Measurements from ENCODE around the gene STOX2.
"Not testable (repeated sequence)": the region's sequence is repeated elsewhere in the genome, so short reads cannot be mapped to it uniquely, and the experiment has no call there.

STOX2 gene

DNA sequence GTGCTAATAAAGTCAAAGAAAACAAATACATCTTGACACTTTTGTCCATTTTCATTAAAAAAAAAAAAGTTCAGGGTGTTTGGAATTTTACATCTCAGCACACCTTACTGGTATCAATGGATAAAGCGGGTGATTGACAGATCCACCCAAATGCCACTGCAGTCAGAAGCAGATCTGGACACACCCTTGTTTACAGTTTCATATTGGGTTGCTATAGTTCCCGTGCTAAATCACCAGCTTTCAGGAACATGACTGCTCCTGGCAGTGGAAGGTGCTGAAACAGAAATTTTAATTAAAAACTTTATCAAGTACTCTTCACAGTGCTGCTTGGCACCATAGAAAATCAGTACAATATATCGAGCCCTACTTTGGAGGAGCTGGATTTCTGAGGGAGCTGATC, 116.3 kb downstream of the STOX2 start:
- H3K4me3 ChIP-seq (ENCODE audit: low read length) = no peak overlapping the region
- H3K36me3 ChIP-seq (ENCODE audit: control insufficient read depth, insufficient read depth, low read length) = no peaks in the 10 kb centered on the region
- H3K9me3 ChIP-seq (ENCODE audit: control insufficient read depth, low read length) = no peaks in the 10 kb centered on the region
- H3K9ac ChIP-seq (ENCODE audit: low read length) = no peak overlapping the region
- H3K4me1 ChIP-seq (ENCODE audit: control insufficient read depth, insufficient read depth, low read length) = peaks cover 13% of the 10 kb centered on the region
- no peaks in the 10 kb centered on the region for H3K27me3 ChIP-seq (ENCODE audit: control insufficient read depth, insufficient read depth, low read length)

GRCh38 chr4:184022679-184023383, 117.7 kb downstream of the STOX2 start:
- H3K36me3 ChIP-seq (ENCODE audit: control insufficient read depth, insufficient read depth, low read length) = no peaks in the 10 kb centered on the region
- H3K27me3 ChIP-seq (ENCODE audit: control insufficient read depth, insufficient read depth, low read length) = no peaks in the 10 kb centered on the region
- H3K4me1 ChIP-seq (ENCODE audit: control insufficient read depth, insufficient read depth, low read length) = peaks cover 15% of the 10 kb centered on the region
- no peak overlapping the region for H3K9ac ChIP-seq (ENCODE audit: low read length)
- H3K9me3 ChIP-seq (ENCODE audit: control insufficient read depth, low read length) = no peaks in the 10 kb centered on the region
- H3K4me3 ChIP-seq (ENCODE audit: low read length) = no peak overlapping the region

- Histone ChIP-seq H3K4me1 (ENCODE audit: control insufficient read depth, insufficient read depth, low read length) (peaks cover 22% of the 10 kb centered on the region), H3K27me3 (ENCODE audit: control insufficient read depth, insufficient read depth, low read length) (no peaks in the 10 kb centered on the region)
Observed at GRCh38 chr4:184024637-184025036, 119.5 kb downstream of the STOX2 start.

DNA sequence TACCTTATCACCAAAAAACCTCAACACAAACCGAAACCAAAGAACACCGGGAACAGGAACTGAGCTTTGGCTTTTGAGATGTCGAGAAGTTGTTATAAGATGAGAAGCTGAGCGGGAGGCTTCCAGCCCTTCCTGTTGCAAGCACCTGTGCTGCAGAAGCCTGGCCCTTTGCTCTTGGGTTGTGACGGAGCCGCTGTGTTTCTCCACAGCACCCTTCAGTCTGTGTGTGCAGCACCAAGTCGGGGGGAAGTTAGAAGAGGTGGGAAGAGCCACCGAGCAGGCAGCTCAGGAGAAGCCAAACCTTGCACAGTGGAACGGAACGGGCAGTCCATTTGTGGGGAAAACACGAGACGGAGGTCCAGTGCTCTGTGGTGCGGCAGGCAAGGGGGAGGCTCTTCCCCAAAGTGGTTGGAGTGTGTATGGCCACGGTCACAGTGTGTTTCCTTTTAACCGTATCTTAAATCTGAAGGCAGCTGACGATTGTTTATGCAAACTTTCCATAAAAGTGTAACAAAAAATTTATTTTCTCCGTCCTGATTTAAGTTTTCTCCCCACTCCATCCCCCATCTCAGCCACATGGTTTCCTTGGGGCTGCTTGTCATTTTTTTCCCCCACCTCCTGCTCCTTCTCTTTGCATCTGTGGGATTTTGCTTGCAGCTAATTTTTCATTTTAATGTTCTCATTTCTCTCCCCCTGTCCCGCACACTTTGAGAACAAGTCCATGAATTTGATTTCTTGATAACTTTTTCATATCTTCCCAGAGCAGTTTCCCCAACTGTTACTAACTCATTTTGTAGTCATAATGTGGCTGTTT, 123.7 kb downstream of the STOX2 start:
- Histone ChIP-seq H3K36me3 (ENCODE audit: control insufficient read depth, insufficient read depth, low read length) (no peaks in the 10 kb centered on the region), H3K9ac (ENCODE audit: low read length) (peak overlapping the region; percentile 9), H3K9me3 (ENCODE audit: control insufficient read depth, low read length) (no peaks in the 10 kb centered on the region), H3K27me3 (ENCODE audit: control insufficient read depth, insufficient read depth, low read length) (no peaks in the 10 kb centered on the region), H3K4me3 (ENCODE audit: low read length) (no peak overlapping the region), H3K4me1 (ENCODE audit: control insufficient read depth, insufficient read depth, low read length) (peaks cover 9% of the 10 kb centered on the region)

More at GRCh38 chr4:184024637-184025036, 119.5 kb downstream of the STOX2 start:
- no peak overlapping the region for H3K9ac ChIP-seq (ENCODE audit: low read length)
- no peak overlapping the region for H3K4me3 ChIP-seq (ENCODE audit: low read length)
- H3K36me3 ChIP-seq (ENCODE audit: control insufficient read depth, insufficient read depth, low read length) = no peaks in the 10 kb centered on the region
- no peaks in the 10 kb centered on the region for H3K9me3 ChIP-seq (ENCODE audit: control insufficient read depth, low read length)

GRCh38 chr4:184030036-184030435, 124.9 kb downstream of the STOX2 start:
- Histone ChIP-seq H3K4me3 (ENCODE audit: low read length) (no peak overlapping the region), H3K9me3 (ENCODE audit: control insufficient read depth, low read length) (no peaks in the 10 kb centered on the region), H3K36me3 (ENCODE audit: control insufficient read depth, insufficient read depth, low read length) (no peaks in the 10 kb centered on the region), H3K4me1 (ENCODE audit: control insufficient read depth, insufficient read depth, low read length) (peaks cover 9% of the 10 kb centered on the region), H3K9ac (ENCODE audit: low read length) (no peak overlapping the region), H3K27me3 (ENCODE audit: control insufficient read depth, insufficient read depth, low read length) (no peaks in the 10 kb centered on the region)

DNA sequence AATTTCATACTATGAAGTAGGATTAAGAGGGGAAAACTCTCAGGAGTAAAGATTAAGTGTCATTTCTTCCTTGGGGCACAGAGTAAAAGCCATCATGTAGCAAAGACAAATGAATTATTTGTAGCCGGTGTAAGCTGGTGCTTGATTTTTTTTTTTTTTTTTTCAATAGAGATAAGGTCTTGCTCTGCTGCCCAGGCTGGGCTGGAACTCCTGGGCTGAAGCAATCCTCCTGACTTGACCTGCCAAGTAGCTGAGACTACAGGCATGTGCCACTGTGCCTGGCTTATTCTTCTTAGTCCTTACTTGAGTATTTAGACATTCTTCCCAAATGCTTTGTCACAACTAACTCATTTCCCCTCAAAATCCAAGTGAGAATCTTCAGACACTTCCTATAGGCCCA, 125.7 kb downstream of the STOX2 start:
- Histone ChIP-seq H3K4me3 (ENCODE audit: low read length) (no peak overlapping the region), H3K9ac (ENCODE audit: low read length) (no peak overlapping the region), H3K36me3 (ENCODE audit: control insufficient read depth, insufficient read depth, low read length) (no peaks in the 10 kb centered on the region), H3K4me1 (ENCODE audit: control insufficient read depth, insufficient read depth, low read length) (peaks cover 9% of the 10 kb centered on the region), H3K27me3 (ENCODE audit: control insufficient read depth, insufficient read depth, low read length) (no peaks in the 10 kb centered on the region), H3K9me3 (ENCODE audit: control insufficient read depth, low read length) (no peaks in the 10 kb centered on the region)

DNA sequence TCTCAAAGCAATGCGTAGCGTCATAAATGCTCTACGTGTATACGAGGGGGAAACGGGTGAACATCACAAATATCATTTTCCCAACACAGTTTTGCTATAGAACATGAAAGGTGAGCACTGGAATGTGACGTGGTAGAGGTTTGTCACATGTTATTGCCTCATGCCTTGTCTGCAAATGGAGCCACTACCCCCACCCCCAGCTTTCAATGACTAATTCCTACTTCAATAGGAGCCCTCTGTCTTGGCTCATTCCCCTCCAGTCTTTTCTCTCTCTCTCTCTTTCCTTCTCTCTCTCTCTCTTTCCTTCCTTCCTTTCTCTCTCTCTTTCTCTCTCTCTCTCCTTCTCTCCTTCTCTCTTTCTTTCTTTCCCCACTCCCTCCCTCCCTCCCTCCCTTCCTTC, 127.0 kb downstream of the STOX2 start:
- H3K4me1 ChIP-seq (ENCODE audit: control insufficient read depth, insufficient read depth, low read length) = peaks cover 9% of the 10 kb centered on the region
- no peaks in the 10 kb centered on the region for H3K27me3 ChIP-seq (ENCODE audit: control insufficient read depth, insufficient read depth, low read length)
- H3K9ac ChIP-seq (ENCODE audit: low read length) = no peak overlapping the region
- H3K4me3 ChIP-seq (ENCODE audit: low read length) = no peak overlapping the region
- H3K36me3 ChIP-seq (ENCODE audit: control insufficient read depth, insufficient read depth, low read length) = no peaks in the 10 kb centered on the region
- no peaks in the 10 kb centered on the region for H3K9me3 ChIP-seq (ENCODE audit: control insufficient read depth, low read length)

- H3K4me3 ChIP-seq (ENCODE audit: low read length) = no peak overlapping the region
- no peaks in the 10 kb centered on the region for H3K9me3 ChIP-seq (ENCODE audit: control insufficient read depth, low read length)
- H3K27me3 ChIP-seq (ENCODE audit: control insufficient read depth, insufficient read depth, low read length) = peaks cover 14% of the 10 kb centered on the region
- H3K36me3 ChIP-seq (ENCODE audit: control insufficient read depth, insufficient read depth, low read length) = no peaks in the 10 kb centered on the region
- peaks cover 7% of the 10 kb centered on the region for H3K4me1 ChIP-seq (ENCODE audit: control insufficient read depth, insufficient read depth, low read length)
- H3K9ac ChIP-seq (ENCODE audit: low read length) = peak overlapping the region; percentile 34
Observed at GRCh38 chr4:184039963-184040383, 134.9 kb downstream of the STOX2 start.

GRCh38 chr4:184041156-184041555, 136.0 kb downstream of the STOX2 start:
- peaks cover 14% of the 10 kb centered on the region for H3K27me3 ChIP-seq (ENCODE audit: control insufficient read depth, insufficient read depth, low read length)
- no peak overlapping the region for H3K9ac ChIP-seq (ENCODE audit: low read length)
- H3K9me3 ChIP-seq (ENCODE audit: control insufficient read depth, low read length) = no peaks in the 10 kb centered on the region
- H3K4me3 ChIP-seq (ENCODE audit: low read length) = no peak overlapping the region
- no peaks in the 10 kb centered on the region for H3K36me3 ChIP-seq (ENCODE audit: control insufficient read depth, insufficient read depth, low read length)
- H3K4me1 ChIP-seq (ENCODE audit: control insufficient read depth, insufficient read depth, low read length) = peaks cover 7% of the 10 kb centered on the region

GRCh38 chr4:184046148-184046547, 141.0 kb downstream of the STOX2 start:
- H3K9me3 ChIP-seq (ENCODE audit: control insufficient read depth, low read length) = no peaks in the 10 kb centered on the region
- H3K27me3 ChIP-seq (ENCODE audit: control insufficient read depth, insufficient read depth, low read length) = no peaks in the 10 kb centered on the region
- no peak overlapping the region for H3K4me3 ChIP-seq (ENCODE audit: low read length)
- H3K9ac ChIP-seq (ENCODE audit: low read length) = no peak overlapping the region
- H3K36me3 ChIP-seq (ENCODE audit: control insufficient read depth, insufficient read depth, low read length) = no peaks in the 10 kb centered on the region
- H3K4me1 ChIP-seq (ENCODE audit: control insufficient read depth, insufficient read depth, low read length) = no peaks in the 10 kb centered on the region

- not testable (repeated sequence) for H3K9me3 ChIP-seq (ENCODE audit: control insufficient read depth, low read length)
Observed at GRCh38 chr4:184051262-184051661, 146.2 kb downstream of the STOX2 start.

DNA sequence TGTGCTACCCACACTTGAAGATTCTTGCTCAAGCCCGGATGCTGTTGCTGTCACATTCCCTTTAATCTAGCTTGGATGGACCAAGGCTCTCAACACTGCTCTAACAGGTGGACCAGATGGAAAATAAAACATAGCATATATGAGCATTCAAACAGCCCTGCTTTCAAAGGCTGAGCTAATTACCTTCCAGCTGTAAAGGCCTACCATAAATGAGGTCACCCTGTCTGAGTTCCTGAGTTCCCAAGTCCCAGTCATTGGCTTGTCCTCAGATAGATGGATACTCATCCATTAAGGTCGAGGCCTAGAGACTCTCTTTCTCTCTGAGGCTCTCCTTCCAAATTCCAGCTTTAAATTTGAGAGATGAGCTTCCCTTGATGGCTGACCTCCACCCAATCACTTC, 147.5 kb downstream of the STOX2 start:
- Histone ChIP-seq H3K9me3 (ENCODE audit: control insufficient read depth, low read length) (no peaks in the 10 kb centered on the region), H3K9ac (ENCODE audit: low read length) (no peak overlapping the region), H3K27me3 (ENCODE audit: control insufficient read depth, insufficient read depth, low read length) (no peaks in the 10 kb centered on the region), H3K4me1 (ENCODE audit: control insufficient read depth, insufficient read depth, low read length) (no peaks in the 10 kb centered on the region), H3K4me3 (ENCODE audit: low read length) (no peak overlapping the region), H3K36me3 (ENCODE audit: control insufficient read depth, insufficient read depth, low read length) (no peaks in the 10 kb centered on the region)

More at GRCh38 chr4:184051262-184051661, 146.2 kb downstream of the STOX2 start:
- not testable (repeated sequence) for H3K9ac ChIP-seq (ENCODE audit: low read length); H3K4me1 ChIP-seq (ENCODE audit: control insufficient read depth, insufficient read depth, low read length); H3K4me3 ChIP-seq (ENCODE audit: low read length); H3K36me3 ChIP-seq (ENCODE audit: control insufficient read depth, insufficient read depth, low read length); H3K27me3 ChIP-seq (ENCODE audit: control insufficient read depth, insufficient read depth, low read length)
